GM12892 (cell line): ENCODE measurements around the gene IQCB1.

Source experiments
- POLR2A ChIP-seq: IDR thresholded peaks from 2 replicates; pipeline ENCODE4 v1.6.1; 2011; ENCODE audit warnings: low read depth, low read length, control low read depth
- POLR2AphosphoS5 ChIP-seq: IDR thresholded peaks from 2 replicates; pipeline ENCODE4 v1.6.1; 2011; ENCODE audit warnings: low read depth, low read length, control low read depth
- TAF1 ChIP-seq: IDR thresholded peaks from 2 replicates; pipeline ENCODE4 v1.6.1; 2011; ENCODE audit warnings: low read depth, mild to moderate bottlenecking, control low read depth, low read length, borderline replicate concordance

DNA sequence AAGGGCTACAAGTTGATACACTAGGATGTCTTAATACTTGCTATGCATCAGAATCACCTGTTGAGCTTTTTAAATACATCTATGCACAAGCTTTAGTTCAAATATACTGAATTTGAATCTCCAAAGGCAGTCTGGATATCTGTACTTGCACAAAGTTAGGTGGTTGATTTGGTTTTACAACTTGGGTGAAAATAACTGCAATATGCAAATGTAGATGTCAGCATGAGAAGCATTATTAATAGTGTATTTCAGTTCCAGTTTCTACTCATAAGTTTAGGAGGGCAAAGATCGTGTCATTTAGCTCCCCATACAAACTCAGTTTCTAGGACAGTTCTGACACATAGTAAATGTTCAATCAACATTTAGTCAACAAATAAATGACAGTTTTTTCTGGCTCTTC lies 25.6 kb downstream of the IQCB1 start:
- no peak for TF ChIP-seq POLR2AphosphoS5
- no peak for TF ChIP-seq POLR2A
- no peak for TF ChIP-seq TAF1
